ENCODE measurements around the gene CD2BP2. TPM values are rescaled to one million over a fixed set of nuclear protein-coding genes. Genes with fewer than 3 reads are reported as not detected.

Gene CD2BP2
- total and polyA plus RNA-seq, 2 of the 13 experiments (the other 11 are each of a cell fraction or from before 2014, with no cell fraction given): 24.9 to 54.6 TPM

DNA sequence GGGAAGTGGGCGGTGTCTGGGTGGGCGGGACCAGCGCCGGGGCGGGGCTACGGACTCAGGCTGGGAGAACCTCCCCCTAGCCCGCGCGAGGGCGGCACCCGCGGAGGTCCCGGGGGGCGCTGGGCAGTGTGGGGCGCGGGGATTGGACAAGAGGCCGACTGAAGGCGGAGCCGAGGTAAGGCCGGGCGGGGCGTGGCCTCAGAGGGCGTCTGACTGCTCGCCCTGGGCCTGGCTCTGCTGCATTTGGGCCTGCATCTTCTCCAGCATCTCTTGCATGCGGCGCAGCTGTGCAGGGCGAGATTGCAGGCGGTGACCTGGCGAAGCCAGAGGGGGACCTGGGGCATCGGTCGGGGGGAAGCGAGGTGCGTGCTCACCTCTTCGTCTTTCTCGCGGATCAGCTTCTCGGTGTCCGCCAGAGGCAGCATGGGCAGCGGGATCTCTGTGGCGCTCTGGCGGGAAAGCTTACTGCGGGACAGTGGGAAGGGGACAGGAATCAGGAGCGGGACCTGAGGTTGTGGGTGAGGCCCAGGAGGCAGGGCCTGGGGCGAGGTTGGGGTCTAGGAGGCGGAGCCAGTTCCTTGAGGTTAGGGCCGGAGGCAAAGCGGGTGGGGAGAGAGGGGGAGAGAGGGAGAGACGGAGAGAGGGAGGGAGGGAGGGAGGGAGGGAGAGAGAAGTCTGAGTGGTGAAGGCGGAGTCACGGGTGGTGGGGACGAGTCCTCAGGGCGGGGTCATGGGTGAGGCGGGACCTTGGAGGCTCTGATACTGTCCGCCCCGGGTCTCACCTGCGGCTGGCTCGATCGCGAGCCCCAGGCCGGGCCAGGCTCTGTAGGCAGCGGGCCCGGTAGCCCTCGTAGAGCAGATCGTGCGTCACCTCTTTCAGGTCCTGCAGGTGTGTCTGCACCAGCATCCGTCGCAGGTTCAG lies 23.4 kb upstream of the CD2BP2 start (continued):
- TF ChIP-seq ZMYM4 (CRISPR knock-in tag; IDR thresholded peaks at IDR 0.05) (peak; percentile 68; the same call in 1 of the 2 replicates), ZNF205 (CRISPR knock-in tag; IDR thresholded peaks at IDR 0.05) (peak; percentile 82; the same call in 1 of the 2 replicates), ZNF589 (CRISPR knock-in tag; conservative IDR thresholded peaks at IDR 0.05) (no peak; the same call in 1 of the 2 replicates), SAP130 (CRISPR knock-in tag; IDR thresholded peaks at IDR 0.05; ENCODE audit: low read depth) (peak; percentile 91), ZNF552 (CRISPR knock-in tag; IDR thresholded peaks at IDR 0.05; ENCODE audit: borderline replicate concordance) (peak; percentile 65; the same call in 1 of the 2 replicates), AHR (CRISPR knock-in tag; IDR thresholded peaks at IDR 0.05) (peak; percentile 81), ARID5B (CRISPR knock-in tag; IDR thresholded peaks at IDR 0.05) (peak; percentile 9; the same call in 1 of the 2 replicates), HINFP (CRISPR knock-in tag; IDR thresholded peaks at IDR 0.05; ENCODE audit: low read depth) (peak; percentile 85), REPIN1 (CRISPR knock-in tag; IDR thresholded peaks at IDR 0.05; ENCODE audit: borderline replicate concordance, low read depth) (peak; percentile 85), ZBTB42 (CRISPR knock-in tag; IDR thresholded peaks at IDR 0.05) (peak; percentile 78), EEA1 (CRISPR knock-in tag; IDR thresholded peaks at IDR 0.05; ENCODE audit: borderline replicate concordance) (peak; percentile 33; the same call in 1 of the 2 replicates), THYN1 (CRISPR knock-in tag; IDR thresholded peaks at IDR 0.05; ENCODE audit: borderline replicate concordance, low read depth) (no peak)
- TF ChIP-seq, protein P1, sequence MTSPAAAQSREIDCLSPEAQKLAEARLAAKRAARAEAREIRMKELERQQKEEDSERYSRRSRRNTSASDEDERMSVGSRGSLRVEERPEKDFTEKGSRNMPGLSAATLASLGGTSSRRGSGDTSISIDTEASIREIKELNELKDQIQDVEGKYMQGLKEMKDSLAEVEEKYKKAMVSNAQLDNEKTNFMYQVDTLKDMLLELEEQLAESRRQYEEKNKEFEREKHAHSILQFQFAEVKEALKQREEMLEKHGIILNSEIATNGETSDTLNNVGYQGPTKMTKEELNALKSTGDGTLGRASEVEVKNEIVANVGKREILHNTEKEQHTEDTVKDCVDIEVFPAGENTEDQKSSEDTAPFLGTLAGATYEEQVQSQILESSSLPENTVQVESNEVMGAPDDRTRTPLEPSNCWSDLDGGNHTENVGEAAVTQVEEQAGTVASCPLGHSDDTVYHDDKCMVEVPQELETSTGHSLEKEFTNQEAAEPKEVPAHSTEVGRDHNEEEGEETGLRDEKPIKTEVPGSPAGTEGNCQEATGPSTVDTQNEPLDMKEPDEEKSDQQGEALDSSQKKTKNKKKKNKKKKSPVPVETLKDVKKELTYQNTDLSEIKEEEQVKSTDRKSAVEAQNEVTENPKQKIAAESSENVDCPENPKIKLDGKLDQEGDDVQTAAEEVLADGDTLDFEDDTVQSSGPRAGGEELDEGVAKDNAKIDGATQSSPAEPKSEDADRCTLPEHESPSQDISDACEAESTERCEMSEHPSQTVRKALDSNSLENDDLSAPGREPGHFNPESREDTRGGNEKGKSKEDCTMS (CRISPR knock-in tag; conservative IDR thresholded peaks at IDR 0.05): 0 out of 2 replicates have a peak, but pooled peaks have one; percentile 55
- TF ChIP-seq, protein P2, sequence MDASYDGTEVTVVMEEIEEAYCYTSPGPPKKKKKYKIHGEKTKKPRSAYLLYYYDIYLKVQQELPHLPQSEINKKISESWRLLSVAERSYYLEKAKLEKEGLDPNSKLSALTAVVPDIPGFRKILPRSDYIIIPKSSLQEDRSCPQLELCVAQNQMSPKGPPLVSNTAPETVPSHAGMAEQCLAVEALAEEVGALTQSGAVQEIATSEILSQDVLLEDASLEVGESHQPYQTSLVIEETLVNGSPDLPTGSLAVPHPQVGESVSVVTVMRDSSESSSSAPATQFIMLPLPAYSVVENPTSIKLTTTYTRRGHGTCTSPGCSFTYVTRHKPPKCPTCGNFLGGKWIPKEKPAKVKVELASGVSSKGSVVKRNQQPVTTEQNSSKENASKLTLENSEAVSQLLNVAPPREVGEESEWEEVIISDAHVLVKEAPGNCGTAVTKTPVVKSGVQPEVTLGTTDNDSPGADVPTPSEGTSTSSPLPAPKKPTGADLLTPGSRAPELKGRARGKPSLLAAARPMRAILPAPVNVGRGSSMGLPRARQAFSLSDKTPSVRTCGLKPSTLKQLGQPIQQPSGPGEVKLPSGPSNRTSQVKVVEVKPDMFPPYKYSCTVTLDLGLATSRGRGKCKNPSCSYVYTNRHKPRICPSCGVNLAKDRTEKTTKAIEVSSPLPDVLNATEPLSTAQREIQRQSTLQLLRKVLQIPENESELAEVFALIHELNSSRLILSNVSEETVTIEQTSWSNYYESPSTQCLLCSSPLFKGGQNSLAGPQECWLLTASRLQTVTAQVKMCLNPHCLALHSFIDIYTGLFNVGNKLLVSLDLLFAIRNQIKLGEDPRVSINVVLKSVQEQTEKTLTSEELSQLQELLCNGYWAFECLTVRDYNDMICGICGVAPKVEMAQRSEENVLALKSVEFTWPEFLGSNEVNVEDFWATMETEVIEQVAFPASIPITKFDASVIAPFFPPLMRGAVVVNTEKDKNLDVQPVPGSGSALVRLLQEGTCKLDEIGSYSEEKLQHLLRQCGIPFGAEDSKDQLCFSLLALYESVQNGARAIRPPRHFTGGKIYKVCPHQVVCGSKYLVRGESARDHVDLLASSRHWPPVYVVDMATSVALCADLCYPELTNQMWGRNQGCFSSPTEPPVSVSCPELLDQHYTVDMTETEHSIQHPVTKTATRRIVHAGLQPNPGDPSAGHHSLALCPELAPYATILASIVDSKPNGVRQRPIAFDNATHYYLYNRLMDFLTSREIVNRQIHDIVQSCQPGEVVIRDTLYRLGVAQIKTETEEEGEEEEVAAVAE (CRISPR knock-in tag; IDR thresholded peaks at IDR 0.05; ENCODE audit: borderline replicate concordance): peak; percentile 99
